Activated naive CD8-positive, alpha-beta T cell treated with anti-CD3 and anti-CD28 coated beads for 36 hours (primary cell): ENCODE measurements around the gene PCBD1. TPM values are rescaled to one million over a fixed set of nuclear protein-coding genes. Genes with fewer than 3 reads are reported as not detected.

ENCODE experiments used
- DNase-seq: peaks from one replicate; pipeline ENCODE4 v3.0.0; 2021
- H3K27ac Mint-ChIP-seq: one replicate; pipeline ENCODE4 v1.8.0; 2022; ENCODE audit warnings: mild to moderate bottlenecking, moderate library complexity, mixed read lengths
- H3K27me3 Mint-ChIP-seq: one replicate; pipeline ENCODE4 v1.8.0; 2022; ENCODE audit warnings: mild to moderate bottlenecking, mixed read lengths
- H3K36me3 Mint-ChIP-seq: one replicate; pipeline ENCODE4 v1.8.0; 2021; ENCODE audit warnings: mild to moderate bottlenecking, mixed read lengths
- H3K4me1 Mint-ChIP-seq: one replicate; pipeline ENCODE4 v1.8.0; 2021; ENCODE audit warnings: mixed read lengths
- H3K4me3 Mint-ChIP-seq: one replicate; pipeline ENCODE4 v1.8.0; 2022; ENCODE audit warnings: mild to moderate bottlenecking, moderate library complexity, mixed read lengths
- H3K9me3 Mint-ChIP-seq: one replicate; pipeline ENCODE4 v1.8.0; 2022; ENCODE audit warnings: mixed read lengths
- total RNA-seq, 2 experiments: library from RNA; stranded (reverse); gene quantifications; one replicate each; pipeline ENCODE4 v1.2.3, GENCODE V29; 2021

Gene PCBD1
- total RNA-seq, 2 experiments from 2014 or later = 36.1 to 37.3 TPM

GRCh38 chr10:70845256-70845655 is 43.1 kb downstream of the PCBD1 start:
- no peak overlapping the region for H3K27ac Mint-ChIP-seq
- no peak overlapping the region for H3K4me3 Mint-ChIP-seq
- peaks cover 17% of the 10 kb centered on the region for H3K4me1 Mint-ChIP-seq
- DNase-seq = no peak
- no peaks in the 10 kb centered on the region for H3K9me3 Mint-ChIP-seq
- no peaks in the 10 kb centered on the region for H3K27me3 Mint-ChIP-seq
- H3K36me3 Mint-ChIP-seq = peaks cover 22% of the 10 kb centered on the region

GRCh38 chr10:70843776-70844489 is 44.4 kb downstream of the PCBD1 start:
- Mint-ChIP-seq H3K36me3 (peaks cover 21% of the 10 kb centered on the region), H3K4me1 (peaks cover 20% of the 10 kb centered on the region), H3K27ac (no peak overlapping the region), H3K9me3 (no peaks in the 10 kb centered on the region), H3K4me3 (no peak overlapping the region), H3K27me3 (no peaks in the 10 kb centered on the region)
- no peak for DNase-seq

- Mint-ChIP-seq H3K27ac (no peak overlapping the region), H3K36me3 (peaks cover 18% of the 10 kb centered on the region), H3K27me3 (no peaks in the 10 kb centered on the region), H3K9me3 (no peaks in the 10 kb centered on the region), H3K4me3 (no peak overlapping the region), H3K4me1 (peaks cover 23% of the 10 kb centered on the region)
- no peak for DNase-seq
These were observed 45.0 kb downstream of the PCBD1 start for GRCh38 chr10:70843333-70843732.

GRCh38 chr10:70840836-70841235 is 47.5 kb downstream of the PCBD1 start:
- Mint-ChIP-seq H3K4me1 (peaks cover 23% of the 10 kb centered on the region), H3K36me3 (peaks cover 34% of the 10 kb centered on the region), H3K4me3 (no peak overlapping the region), H3K9me3 (peaks cover 2% of the 10 kb centered on the region), H3K27ac (no peak overlapping the region), H3K27me3 (no peaks in the 10 kb centered on the region)
- no peak for DNase-seq

- Mint-ChIP-seq H3K27me3 (no peaks in the 10 kb centered on the region), H3K4me1 (peaks cover 36% of the 10 kb centered on the region), H3K4me3 (no peak overlapping the region), H3K27ac (no peak overlapping the region), H3K36me3 (peaks cover 35% of the 10 kb centered on the region), H3K9me3 (peaks cover 2% of the 10 kb centered on the region)
- no peak for DNase-seq
These were observed 50.0 kb downstream of the PCBD1 start for GRCh38 chr10:70838270-70838805.

- no peak for DNase-seq
- peaks cover 38% of the 10 kb centered on the region for H3K36me3 Mint-ChIP-seq
- no peak overlapping the region for H3K4me3 Mint-ChIP-seq
- no peaks in the 10 kb centered on the region for H3K27me3 Mint-ChIP-seq
- peaks cover 42% of the 10 kb centered on the region for H3K4me1 Mint-ChIP-seq
- peaks cover 2% of the 10 kb centered on the region for H3K9me3 Mint-ChIP-seq
- no peak overlapping the region for H3K27ac Mint-ChIP-seq
These were observed 50.7 kb downstream of the PCBD1 start for GRCh38 chr10:70837660-70838059.

- DNase-seq = no peak
- Mint-ChIP-seq H3K4me1 (peaks cover 45% of the 10 kb centered on the region), H3K9me3 (peaks cover 2% of the 10 kb centered on the region), H3K4me3 (no peak overlapping the region), H3K27ac (no peak overlapping the region), H3K27me3 (no peaks in the 10 kb centered on the region), H3K36me3 (peaks cover 32% of the 10 kb centered on the region)
These were observed 52.0 kb downstream of the PCBD1 start for GRCh38 chr10:70836319-70836718.

- peaks cover 36% of the 10 kb centered on the region for H3K4me1 Mint-ChIP-seq
- no peaks in the 10 kb centered on the region for H3K27me3 Mint-ChIP-seq
- H3K9me3 Mint-ChIP-seq = peaks cover 2% of the 10 kb centered on the region
- H3K4me3 Mint-ChIP-seq = no peak overlapping the region
- no peak for DNase-seq
- no peak overlapping the region for H3K27ac Mint-ChIP-seq
- peaks cover 33% of the 10 kb centered on the region for H3K36me3 Mint-ChIP-seq
These were observed 53.8 kb downstream of the PCBD1 start for GRCh38 chr10:70834441-70835151.

GRCh38 chr10:70834021-70834420 is 54.3 kb downstream of the PCBD1 start:
- H3K4me1 Mint-ChIP-seq = peaks cover 36% of the 10 kb centered on the region
- H3K27me3 Mint-ChIP-seq = no peaks in the 10 kb centered on the region
- peaks cover 2% of the 10 kb centered on the region for H3K9me3 Mint-ChIP-seq
- peak overlapping the region; percentile 9 for H3K27ac Mint-ChIP-seq
- H3K36me3 Mint-ChIP-seq = peaks cover 33% of the 10 kb centered on the region
- no peak for DNase-seq
- no peak overlapping the region for H3K4me3 Mint-ChIP-seq

- H3K4me1 Mint-ChIP-seq = peaks cover 36% of the 10 kb centered on the region
- H3K27ac Mint-ChIP-seq = peak overlapping the region; percentile 8
- H3K27me3 Mint-ChIP-seq = no peaks in the 10 kb centered on the region
- peaks cover 2% of the 10 kb centered on the region for H3K9me3 Mint-ChIP-seq
- peaks cover 33% of the 10 kb centered on the region for H3K36me3 Mint-ChIP-seq
- no peak overlapping the region for H3K4me3 Mint-ChIP-seq
- no peak for DNase-seq
These were observed 54.8 kb downstream of the PCBD1 start for GRCh38 chr10:70833601-70834000.

Other genes with a start within 250 kb of the PCBD1 start
- gene ADAMTS14, start 216.1 kb downstream of the PCBD1 start, total RNA-seq = under 1 TPM; 0.06 to 0.10 TPM
- gene TBATA, start 103.2 kb downstream of the PCBD1 start, total RNA-seq = not detected
- gene SGPL1, start 72.6 kb downstream of the PCBD1 start, total RNA-seq = 10 to 100 TPM; 17.3 to 19.5 TPM